NT2/D1 (cell line): Measurements from ENCODE around the gene CLIC5.

Experiments used
- DNase-seq: peaks from one replicate; pipeline ENCODE4 v3.0.0-alpha.2; 2011; ENCODE audit warnings: low read depth, low spot score
- H3K27me3 ChIP-seq: 2 replicates; pipeline ENCODE4 v1.6.0; 2011; ENCODE audit warnings: mild to moderate bottlenecking; ENCODE audit not compliant: insufficient read length, insufficient read depth
- H3K36me3 ChIP-seq: 2 replicates; pipeline ENCODE4 v1.6.1; 2011; ENCODE audit warnings: mild to moderate bottlenecking, low read length, mixed read lengths; ENCODE audit not compliant: insufficient read depth, insufficient read length
- H3K4me1 ChIP-seq: 2 replicates; pipeline ENCODE4 v1.5.1; 2011; ENCODE audit not compliant: insufficient read depth, insufficient read length
- H3K4me3 ChIP-seq: 2 replicates; pipeline ENCODE4 v1.5.1; 2011; ENCODE audit warnings: low read depth; ENCODE audit not compliant: insufficient read length
- H3K9ac ChIP-seq: 2 replicates; pipeline ENCODE4 v1.6.0; 2011; ENCODE audit warnings: low read depth; ENCODE audit not compliant: insufficient read length
- H3K9me3 ChIP-seq: 2 replicates; pipeline ENCODE4 v1.5.1; 2011; ENCODE audit warnings: mild to moderate bottlenecking, low read length; ENCODE audit not compliant: insufficient read depth
- SUZ12 ChIP-seq: IDR thresholded peaks from 2 replicates; pipeline ENCODE4 v1.6.1; 2011; ENCODE audit not compliant: insufficient read length, insufficient read depth; ENCODE audit errors: extremely low read depth
- YY1 ChIP-seq: IDR thresholded peaks from 2 replicates; pipeline ENCODE4 v1.6.1; 2011; ENCODE audit not compliant: insufficient read length, insufficient read depth
- ZNF274 ChIP-seq: IDR thresholded peaks from 2 replicates; pipeline ENCODE4 v1.6.1; 2011; ENCODE audit warnings: mild to moderate bottlenecking, low read depth, low read length

The CLIC5 gene

GRCh38 chr6:45880676-45881075 is 135.0 kb downstream of the CLIC5 start:
- DNase-seq = no peak
- no peak for TF ChIP-seq SUZ12
- no peak for TF ChIP-seq ZNF274
- no peak for TF ChIP-seq YY1
- H3K27me3 ChIP-seq = no peaks in the 10 kb centered on the region
- H3K9ac ChIP-seq = no peak overlapping the region
- H3K9me3 ChIP-seq = no peaks in the 10 kb centered on the region
- H3K4me3 ChIP-seq = no peak overlapping the region
- no peaks in the 10 kb centered on the region for H3K36me3 ChIP-seq
- no peaks in the 10 kb centered on the region for H3K4me1 ChIP-seq

GRCh38 chr6:45880159-45880558 is 135.5 kb downstream of the CLIC5 start:
- no peak for DNase-seq
- H3K27me3 ChIP-seq = no peaks in the 10 kb centered on the region
- TF ChIP-seq SUZ12 = no peak
- TF ChIP-seq YY1 = no peak
- no peak for TF ChIP-seq ZNF274
- H3K36me3 ChIP-seq = no peaks in the 10 kb centered on the region
- no peaks in the 10 kb centered on the region for H3K9me3 ChIP-seq
- H3K9ac ChIP-seq = no peak overlapping the region
- no peak overlapping the region for H3K4me3 ChIP-seq
- H3K4me1 ChIP-seq = no peaks in the 10 kb centered on the region

DNA sequence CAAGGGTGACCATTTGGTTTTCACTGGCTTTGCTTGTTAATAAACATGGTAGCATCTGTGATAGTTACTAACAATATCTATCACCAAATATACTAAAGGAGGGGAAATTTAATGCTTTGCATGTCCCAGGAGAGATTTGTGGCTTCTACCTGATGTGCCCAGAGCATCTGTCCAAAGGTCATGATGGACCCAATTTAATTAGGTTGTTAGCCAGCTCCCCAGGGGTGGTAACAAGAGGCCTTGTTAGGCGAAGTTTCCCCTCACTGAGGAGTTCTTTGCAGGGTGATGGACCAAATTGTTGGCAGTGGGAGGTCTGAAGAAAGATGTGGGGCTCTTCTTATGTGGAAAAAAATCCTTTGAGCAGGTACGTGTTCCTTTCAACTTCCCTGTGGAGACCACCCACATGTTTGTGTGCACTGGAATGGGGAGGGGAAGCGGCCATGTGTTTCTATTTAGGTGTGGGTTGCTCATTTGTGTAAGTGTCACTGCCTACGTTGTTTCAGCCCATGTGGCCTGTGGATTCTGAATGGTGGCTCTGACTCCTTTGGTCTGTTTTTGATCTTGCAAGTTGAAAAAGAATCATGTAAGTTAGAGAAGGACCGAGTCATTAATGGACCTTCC is 137.6 kb downstream of the CLIC5 start:
- no peaks in the 10 kb centered on the region for H3K9me3 ChIP-seq
- H3K9ac ChIP-seq = no peak overlapping the region
- no peaks in the 10 kb centered on the region for H3K36me3 ChIP-seq
- no peak overlapping the region for H3K4me3 ChIP-seq
- no peaks in the 10 kb centered on the region for H3K27me3 ChIP-seq
- TF ChIP-seq ZNF274 = no peak
- no peak for TF ChIP-seq YY1
- no peak for TF ChIP-seq SUZ12
- H3K4me1 ChIP-seq = no peaks in the 10 kb centered on the region
- DNase-seq = no peak

GRCh38 chr6:45872827-45873365 is 142.8 kb downstream of the CLIC5 start:
- Histone ChIP-seq H3K9ac (no peak overlapping the region), H3K27me3 (no peaks in the 10 kb centered on the region), H3K9me3 (no peaks in the 10 kb centered on the region), H3K36me3 (no peaks in the 10 kb centered on the region), H3K4me3 (no peak overlapping the region), H3K4me1 (no peaks in the 10 kb centered on the region)
- no peak for TF ChIP-seq SUZ12
- TF ChIP-seq YY1 = no peak
- no peak for TF ChIP-seq ZNF274
- DNase-seq = no peak

GRCh38 chr6:45870531-45870930 is 145.1 kb downstream of the CLIC5 start:
- TF ChIP-seq YY1 (no peak), ZNF274 (no peak), SUZ12 (no peak)
- Histone ChIP-seq H3K4me3 (no peak overlapping the region), H3K9ac (no peak overlapping the region), H3K4me1 (no peaks in the 10 kb centered on the region), H3K27me3 (no peaks in the 10 kb centered on the region), H3K36me3 (no peaks in the 10 kb centered on the region), H3K9me3 (no peaks in the 10 kb centered on the region)
- no peak for DNase-seq

GRCh38 chr6:45864651-45865050 is 151.0 kb downstream of the CLIC5 start:
- DNase-seq = no peak
- Histone ChIP-seq H3K9me3 (no peaks in the 10 kb centered on the region), H3K27me3 (no peaks in the 10 kb centered on the region), H3K9ac (no peak overlapping the region), H3K4me1 (no peaks in the 10 kb centered on the region), H3K36me3 (no peaks in the 10 kb centered on the region), H3K4me3 (no peak overlapping the region)
- TF ChIP-seq ZNF274 (no peak), YY1 (no peak)

DNA sequence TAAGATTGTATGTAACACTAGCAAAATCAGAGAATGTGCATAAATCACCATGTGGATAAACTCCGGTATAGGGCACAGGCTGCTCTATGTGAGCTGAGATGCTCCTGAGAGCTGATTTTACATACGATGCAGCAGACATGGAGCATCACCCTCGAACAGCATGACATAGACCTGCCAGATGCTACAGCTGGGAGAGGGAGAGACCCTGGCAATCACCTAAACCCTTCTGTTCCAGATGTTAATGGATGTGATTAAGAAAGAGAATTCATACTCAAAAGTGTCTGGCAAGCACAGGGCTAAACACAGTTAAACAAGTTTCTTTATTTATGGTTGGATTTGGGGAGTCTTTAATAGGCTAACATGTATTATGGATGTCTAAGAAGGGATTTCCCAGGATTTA is 157.0 kb downstream of the CLIC5 start:
- H3K36me3 ChIP-seq = no peaks in the 10 kb centered on the region
- TF ChIP-seq ZNF274 = no peak
- TF ChIP-seq YY1 = no peak
- no peak for TF ChIP-seq SUZ12
- no peak for DNase-seq
- no peaks in the 10 kb centered on the region for H3K27me3 ChIP-seq
- H3K9ac ChIP-seq = no peak overlapping the region
- no peaks in the 10 kb centered on the region for H3K4me1 ChIP-seq
- H3K9me3 ChIP-seq = no peaks in the 10 kb centered on the region
- H3K4me3 ChIP-seq = no peak overlapping the region
